PC-3 (cell line): Measurements from ENCODE around the gene MORN4. TPM values are rescaled to one million over a fixed set of nuclear protein-coding genes. Genes with fewer than 3 reads are reported as not detected.
"Not testable (repeated sequence)": the region's sequence is repeated elsewhere in the genome, so short reads cannot be mapped to it uniquely, and the experiment has no call there.

ENCODE experiments used
- ATAC-seq: fragments of 200-7000 bp; cut with Tn5 transposase; 2 replicates; pipeline ENCODE4 v1.9.1; 2020; ENCODE audit warnings: mild to moderate bottlenecking, moderate library complexity
- BruUV-seq: library from RNA; stranded (reverse); fragments of 400-500 nt; replicated peaks from 2 replicates; lab custom pipeline; 2021; lab: Mats Ljungman, UMichigan
- CTCF ChIA-PET: fragments of 300-600 bp; sonication (Branson Sonifier 250); formaldehyde crosslinking; loops from one replicate; lab custom pipeline; 2022; ENCODE audit warnings: antibody characterized with exemption; lab: Charles Lee
- POLR2A ChIA-PET: fragments of 300-600 bp; sonication (Branson Sonifier 250); formaldehyde crosslinking; loops from one replicate; lab custom pipeline; 2022; ENCODE audit warnings: antibody characterized with exemption; ENCODE audit not compliant: unreplicated experiment; lab: Charles Lee
- DNase-seq: peaks from one replicate; pipeline ENCODE4 v3.0.0-alpha.2; 2015
- H2AFZ ChIP-seq: fragments of 300-600 bp; sonication (generic); 2 replicates; pipeline ENCODE4 v1.6.0; 2016; ENCODE audit warnings: antibody characterized with exemption, low read length
- H3F3A ChIP-seq: fragments of 300-600 bp; sonication (generic); one replicate; pipeline ENCODE4 v1.6.0; 2017; ENCODE audit warnings: antibody characterized with exemption, low read length, control low read depth, mild to moderate bottlenecking; ENCODE audit not compliant: unreplicated experiment
- H3K27ac ChIP-seq: fragments of 300-600 bp; sonication (generic); 2 replicates; pipeline ENCODE4 v1.5.1; 2016; ENCODE audit warnings: mild to moderate bottlenecking, low read length
- H3K27me3 ChIP-seq: fragments of 300-600 bp; sonication (generic); 2 replicates; pipeline ENCODE4 v1.6.1; 2016; ENCODE audit warnings: low read length, mixed read lengths
- H3K36me3 ChIP-seq: fragments of 300-600 bp; sonication (generic); 2 replicates; pipeline ENCODE4 v1.6.1; 2016; ENCODE audit warnings: low read depth, mixed run types, low read length, mixed read lengths
- H3K4me1 ChIP-seq: fragments of 300-600 bp; sonication (generic); 2 replicates; pipeline ENCODE4 v1.5.1; 2016; ENCODE audit warnings: low read length; ENCODE audit not compliant: insufficient read depth
- H3K4me2 ChIP-seq: fragments of 300-600 bp; sonication (generic); 2 replicates; pipeline ENCODE4 v1.6.0; 2016; ENCODE audit warnings: low read length
- H3K4me3 ChIP-seq: fragments of 300-600 bp; sonication (generic); 2 replicates; pipeline ENCODE4 v1.5.1; 2016; ENCODE audit warnings: mild to moderate bottlenecking, low read length, mixed read lengths
- H3K79me2 ChIP-seq: fragments of 300-600 bp; sonication (generic); 2 replicates; pipeline ENCODE4 v1.6.1; 2017; ENCODE audit warnings: low read length, mixed read lengths
- H3K9ac ChIP-seq: fragments of 300-600 bp; sonication (generic); 2 replicates; pipeline ENCODE4 v1.6.0; 2016; ENCODE audit warnings: mild to moderate bottlenecking, low read length
- H3K9me2 ChIP-seq: fragments of 300-600 bp; sonication (generic); replicated peaks from 2 replicates; pipeline ENCODE4 v1.6.1; 2016; ENCODE audit warnings: mixed run types, low read length, mixed read lengths
- H3K9me3 ChIP-seq: fragments of 300-600 bp; sonication (generic); 2 replicates; pipeline ENCODE4 v1.6.1; 2016; ENCODE audit warnings: low read length, mixed read lengths
- H4K20me1 ChIP-seq: fragments of 300-600 bp; sonication (generic); 2 replicates; pipeline ENCODE4 v1.6.1; 2016; ENCODE audit warnings: low read length, mixed read lengths
- EZH2 ChIP-seq: fragments of 300-600 bp; sonication (generic); IDR thresholded peaks from one replicate; pipeline ENCODE4 v1.6.1; 2017; ENCODE audit warnings: antibody characterized with exemption, mild to moderate bottlenecking, low read length; ENCODE audit not compliant: unreplicated experiment
- EZH2phosphoT487 ChIP-seq: fragments of 300-600 bp; sonication (generic); IDR thresholded peaks from 2 replicates; pipeline ENCODE4 v1.6.1; 2018; ENCODE audit warnings: mild to moderate bottlenecking, antibody characterized with exemption, low read length, borderline replicate concordance
- intact Hi-C: fragments of 100-400 bp; cut with micrococcal nuclease; formaldehyde crosslinking; loops from 2 replicates; pipeline ENCODE4 v1.9.0; 2023
- total RNA-seq: library from RNA; depleted of rRNA; stranded (reverse); fragments of >200 nt; gene quantifications from 2 replicates; pipeline ENCODE4 v1.2.3, GENCODE V29; 2014
- TF ChIP-seq, protein P1 (sequence below): fragments of 300-600 bp; sonication (generic); conservative IDR thresholded peaks from 2 replicates; pipeline ENCODE4 v1.5.1; 2017; ENCODE audit warnings: antibody characterized with exemption, low read depth, mild to moderate bottlenecking, low read length

MORN4 gene
- total RNA-seq, 1 experiment from 2014 or later = 12.9 TPM

DNA sequence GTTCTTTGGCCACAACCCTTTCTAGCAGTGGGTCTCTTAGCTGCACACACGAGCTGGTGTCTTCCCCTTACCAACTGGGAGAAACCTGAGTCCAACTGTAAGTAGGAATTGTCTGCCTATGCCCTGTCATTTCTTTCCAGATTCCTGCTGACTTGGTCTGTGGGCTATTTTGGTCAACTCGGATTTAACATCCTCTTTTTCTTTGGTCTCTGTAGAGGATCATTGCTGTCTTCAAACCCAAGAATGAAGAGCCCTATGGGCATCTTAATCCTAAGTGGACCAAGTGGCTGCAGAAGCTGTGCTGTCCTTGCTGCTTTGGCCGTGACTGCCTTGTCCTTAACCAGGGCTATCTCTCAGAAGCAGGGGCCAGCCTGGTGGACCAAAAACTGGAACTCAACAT lies 17.4 kb upstream of the MORN4 start:
- H3K9ac ChIP-seq = peak overlapping the region; percentile 50; the same call in 1 of the 2 replicates
- H3K4me3 ChIP-seq = no peak overlapping the region
- H3K9me3 ChIP-seq = no peaks in the 10 kb centered on the region
- DNase-seq = no peak
- no peaks in the 10 kb centered on the region for H3K9me2 ChIP-seq
- ChIA-PET POLR2A (no interaction called here), CTCF (no interaction called here)
- 0 out of 2 replicates have a peak overlapping the region, but pooled peaks have one; percentile 53 for H3K4me2 ChIP-seq
- TF ChIP-seq, protein P1, sequence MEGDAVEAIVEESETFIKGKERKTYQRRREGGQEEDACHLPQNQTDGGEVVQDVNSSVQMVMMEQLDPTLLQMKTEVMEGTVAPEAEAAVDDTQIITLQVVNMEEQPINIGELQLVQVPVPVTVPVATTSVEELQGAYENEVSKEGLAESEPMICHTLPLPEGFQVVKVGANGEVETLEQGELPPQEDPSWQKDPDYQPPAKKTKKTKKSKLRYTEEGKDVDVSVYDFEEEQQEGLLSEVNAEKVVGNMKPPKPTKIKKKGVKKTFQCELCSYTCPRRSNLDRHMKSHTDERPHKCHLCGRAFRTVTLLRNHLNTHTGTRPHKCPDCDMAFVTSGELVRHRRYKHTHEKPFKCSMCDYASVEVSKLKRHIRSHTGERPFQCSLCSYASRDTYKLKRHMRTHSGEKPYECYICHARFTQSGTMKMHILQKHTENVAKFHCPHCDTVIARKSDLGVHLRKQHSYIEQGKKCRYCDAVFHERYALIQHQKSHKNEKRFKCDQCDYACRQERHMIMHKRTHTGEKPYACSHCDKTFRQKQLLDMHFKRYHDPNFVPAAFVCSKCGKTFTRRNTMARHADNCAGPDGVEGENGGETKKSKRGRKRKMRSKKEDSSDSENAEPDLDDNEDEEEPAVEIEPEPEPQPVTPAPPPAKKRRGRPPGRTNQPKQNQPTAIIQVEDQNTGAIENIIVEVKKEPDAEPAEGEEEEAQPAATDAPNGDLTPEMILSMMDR = no peak
- TF ChIP-seq EZH2 = no peak
- no peak for TF ChIP-seq EZH2phosphoT487
- no peak for ATAC-seq
- H3K4me1 ChIP-seq = peaks cover 65% of the 10 kb centered on the region
- peaks cover 27% of the 10 kb centered on the region for H3K36me3 ChIP-seq
- no peaks in the 10 kb centered on the region for H3K27me3 ChIP-seq
- no TSS peak for BruUV-seq
- no peaks in the 10 kb centered on the region for H4K20me1 ChIP-seq
- peak overlapping the region; percentile 84 for H3K27ac ChIP-seq
- peaks cover 43% of the 10 kb centered on the region for H3K79me2 ChIP-seq
- peaks cover 5% of the 10 kb centered on the region for H3F3A ChIP-seq
- H2AFZ ChIP-seq = no peak overlapping the region
- intact Hi-C loops = no loop called here

DNA sequence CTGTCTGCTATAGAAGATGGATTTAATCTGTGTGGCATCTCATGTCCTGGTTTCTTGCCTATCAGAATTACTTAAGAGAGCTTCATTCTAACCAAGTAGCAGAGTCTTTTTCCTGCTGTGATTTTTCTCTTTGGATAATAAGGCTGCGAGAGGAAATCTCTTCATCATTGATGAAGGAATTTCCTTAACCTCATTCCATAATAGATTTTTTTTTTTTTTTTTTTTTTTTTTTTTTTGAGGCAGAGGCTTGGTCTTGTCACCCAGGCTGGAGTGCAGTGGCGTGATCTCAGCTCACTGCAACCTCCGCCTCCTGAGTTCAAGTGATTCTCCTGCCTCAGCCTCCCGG lies 16.1 kb upstream of the MORN4 start:
- Histone ChIP-seq H3K4me2 (peak overlapping the region; percentile 40), H3K79me2 (peaks cover 51% of the 10 kb centered on the region), H3K9ac (peak overlapping the region; percentile 18; the same call in 1 of the 2 replicates), H3K36me3 (peaks cover 33% of the 10 kb centered on the region), H3K4me1 (peaks cover 65% of the 10 kb centered on the region), H3K4me3 (peak overlapping the region; percentile 29; the same call in 1 of the 2 replicates), H3K27ac (peak overlapping the region; percentile 84)
- intact Hi-C loops = loop anchor here (5.0 kb wide), 1 partner anchor 38 kb away; the partner anchor contains the start of gene AVPI1
- not testable (repeated sequence) for H3K9me3 ChIP-seq, BruUV-seq, H2AFZ ChIP-seq, DNase-seq, H3K27me3 ChIP-seq, H3F3A ChIP-seq, H3K9me2 ChIP-seq, ATAC-seq, H4K20me1 ChIP-seq
- CTCF ChIA-PET = interaction anchor here (1.0 kb wide), 1 partner anchor 28 kb away, joined by 3 read pairs; no protein-coding TSS in a partner anchor
- POLR2A ChIA-PET = interaction anchor here (0.5 kb wide), 1 partner anchor 64 kb away, joined by 3 read pairs; the partner anchor contains the start of gene MARVELD1

DNA sequence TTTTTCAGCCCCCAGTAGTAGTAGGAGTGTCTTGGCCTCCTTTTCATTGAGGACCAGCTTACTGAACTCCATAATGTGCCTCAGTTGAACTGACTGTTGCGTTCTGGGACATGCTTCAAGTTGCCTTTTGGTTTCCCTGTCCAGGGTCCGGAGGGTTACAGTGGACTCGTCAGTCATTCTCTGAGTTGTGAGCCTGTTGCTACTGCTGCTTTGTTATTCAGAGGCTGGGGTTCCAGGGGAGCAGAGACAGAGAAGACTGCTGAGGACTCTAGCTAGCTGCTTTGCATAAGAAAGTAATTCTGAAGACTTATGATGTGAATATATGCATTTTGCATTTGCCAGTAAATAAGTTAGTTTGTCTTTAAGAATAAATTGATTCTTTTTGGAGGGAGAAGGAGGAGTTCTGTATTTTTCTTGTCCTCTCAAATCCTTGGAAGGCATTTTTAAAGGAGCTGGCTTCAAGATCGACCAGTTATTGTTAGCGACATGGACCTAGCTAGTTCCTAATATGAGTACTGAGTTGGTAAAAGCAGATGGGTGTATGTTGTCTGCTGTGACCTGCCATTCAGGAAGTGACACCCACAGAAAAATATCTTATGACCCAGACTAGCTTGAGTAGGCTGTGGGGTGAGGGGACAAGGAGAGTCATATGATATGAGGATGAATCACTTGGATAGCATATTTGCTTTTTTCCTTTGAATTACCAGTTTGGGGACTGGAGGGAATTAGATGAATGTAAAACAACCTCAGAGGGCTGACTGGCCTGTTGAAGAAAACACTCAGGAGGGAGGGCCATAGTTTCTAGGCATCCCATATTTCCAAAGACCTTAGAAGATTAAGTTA lies 15.5 kb upstream of the MORN4 start:
- Histone ChIP-seq H3K27me3 (no peaks in the 10 kb centered on the region), H3K79me2 (peaks cover 57% of the 10 kb centered on the region), H3K4me1 (peaks cover 61% of the 10 kb centered on the region), H4K20me1 (no peaks in the 10 kb centered on the region), H3K9ac (peak overlapping the region; percentile 35), H3K36me3 (peaks cover 36% of the 10 kb centered on the region), H3K9me3 (no peaks in the 10 kb centered on the region), H2AFZ (no peak overlapping the region), H3F3A (peaks cover 5% of the 10 kb centered on the region), H3K27ac (peak overlapping the region; percentile 84), H3K4me2 (peak overlapping the region; percentile 72), H3K9me2 (no peaks in the 10 kb centered on the region), H3K4me3 (peak overlapping the region; percentile 46)
- intact Hi-C loops = loop anchor here (5.0 kb wide), 1 partner anchor 39 kb away; the partner anchor contains the start of gene AVPI1
- CTCF ChIA-PET = interaction anchor here (1.0 kb wide), 1 partner anchor 28 kb away, joined by 3 read pairs; no protein-coding TSS in a partner anchor
- TF ChIP-seq, protein P1 = no peak
- TF ChIP-seq EZH2phosphoT487 (no peak), EZH2 (no peak)
- ATAC-seq (peak; percentile 95), DNase-seq (peak; percentile 91)
- POLR2A ChIA-PET = interaction anchor here (0.5 kb wide), 1 partner anchor 65 kb away, joined by 3 read pairs; the partner anchor contains the start of gene MARVELD1
- TSS peak; percentile 92 for BruUV-seq
